ENCODE measurements around the gene AKR1A1.
"Not testable (repeated sequence)": the region's sequence is repeated elsewhere in the genome, so short reads cannot be mapped to it uniquely, and the experiment has no call there.

Gene AKR1A1

GRCh38 chr1:45523975-45524374 is 26.7 kb upstream of the AKR1A1 start:
- FAIRE-seq, result not testable (repeated sequence)

DNA sequence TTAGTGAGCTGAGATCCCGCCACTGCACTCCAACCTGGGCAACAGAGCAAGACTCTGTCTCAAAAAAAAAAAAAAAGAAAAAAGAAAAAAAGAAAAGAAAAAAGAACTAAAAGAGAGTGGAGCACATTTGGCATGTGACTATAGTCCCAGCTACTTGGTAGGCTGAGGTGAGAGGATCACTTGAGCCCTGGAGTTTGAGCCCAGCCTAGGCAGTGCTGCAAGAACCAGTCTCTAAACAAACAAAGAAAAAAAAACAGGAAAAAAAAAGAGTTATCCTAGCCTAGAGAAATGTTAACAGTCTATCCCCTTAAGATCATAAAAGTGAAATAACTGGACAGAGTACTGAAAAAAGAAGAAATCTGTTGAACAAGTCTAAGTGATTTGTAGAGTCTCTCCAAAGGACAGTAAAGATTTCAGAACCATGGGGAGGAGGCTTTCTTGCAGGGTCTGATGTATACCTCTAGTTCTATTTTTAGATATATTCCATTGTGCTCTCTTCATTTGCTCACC is 24.4 kb upstream of the AKR1A1 start:
- FAIRE-seq, result no peak

DNA sequence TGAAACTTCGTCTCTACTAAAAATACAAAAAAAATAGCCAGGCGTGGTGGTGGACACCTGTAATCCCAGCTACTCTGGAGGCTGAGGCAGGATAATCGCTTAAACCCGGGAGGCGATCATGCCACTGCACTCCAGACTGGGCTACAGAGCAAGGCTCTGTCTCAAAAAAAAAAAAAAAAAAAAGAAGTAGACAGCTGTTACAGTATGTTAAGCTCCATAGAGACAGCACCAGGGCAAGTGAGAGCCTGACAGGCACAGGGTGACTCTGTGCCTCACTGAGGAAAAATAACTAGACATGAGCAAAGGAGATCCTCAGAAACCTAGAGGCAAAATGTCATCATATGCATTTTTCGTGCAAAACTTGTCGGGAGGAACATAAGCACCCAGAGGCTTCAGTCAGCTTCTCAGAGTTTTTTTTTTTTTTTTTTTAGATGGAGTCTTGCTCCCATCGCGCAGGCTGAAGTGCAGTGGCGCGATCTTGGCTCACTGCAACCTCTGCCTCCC is 19.9 kb upstream of the AKR1A1 start:
- FAIRE-seq, result no peak

DNA sequence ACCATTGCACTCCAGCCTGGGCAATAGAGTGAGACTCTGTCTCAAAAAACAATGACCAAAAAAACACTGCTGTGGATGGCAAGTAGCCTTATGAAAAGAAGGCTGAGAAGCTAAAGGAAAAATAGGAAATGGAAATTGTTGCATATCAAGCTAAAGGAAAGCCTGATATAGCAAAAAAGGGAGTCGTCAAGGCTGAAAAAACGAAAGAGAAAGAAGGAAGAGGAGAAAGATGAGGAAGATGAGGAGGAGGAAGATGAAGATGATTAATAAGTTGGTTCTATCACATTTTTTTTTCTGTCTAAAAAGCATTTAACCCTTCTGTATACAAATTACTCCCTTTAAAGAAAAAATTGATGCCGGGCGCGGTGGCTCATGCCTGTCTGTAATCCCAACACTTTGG is 18.8 kb upstream of the AKR1A1 start:
- FAIRE-seq, result no peak

DNA sequence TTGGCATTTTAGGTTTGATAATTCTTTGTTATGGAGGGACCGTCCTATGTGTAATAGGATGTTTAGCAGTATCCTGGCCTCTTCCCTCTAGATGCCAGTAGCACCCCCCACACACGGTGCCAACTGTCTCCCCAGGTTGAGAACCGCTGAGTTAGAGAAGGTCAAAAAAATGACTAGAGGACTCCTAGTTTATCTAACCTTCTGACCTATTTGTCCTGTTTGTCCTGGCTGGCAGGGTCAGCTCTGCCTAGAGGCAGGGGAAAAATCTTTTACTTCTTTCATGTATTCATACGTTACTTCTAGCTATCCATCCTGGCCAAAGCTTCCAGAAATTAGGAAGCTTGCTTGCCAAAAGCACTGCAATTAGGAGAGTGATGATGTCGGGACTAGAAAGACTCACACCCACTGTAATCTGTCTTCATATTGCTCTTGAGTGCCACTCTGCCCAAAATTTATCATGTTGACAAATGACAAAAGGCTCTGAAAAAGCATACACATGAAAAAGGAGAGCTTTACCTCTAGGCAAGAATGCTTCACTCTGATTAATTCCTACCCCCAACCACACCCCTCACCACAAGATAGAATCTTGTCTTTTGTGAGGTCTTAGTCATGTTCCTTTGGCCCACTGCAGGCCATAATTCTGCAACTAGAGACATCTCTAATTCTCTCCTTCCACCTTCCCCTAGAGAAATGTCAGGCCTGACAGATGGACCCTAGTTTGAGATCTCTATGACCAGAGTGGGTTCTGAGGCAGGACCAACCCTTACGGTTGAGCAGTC is 14.4 kb upstream of the AKR1A1 start:
- FAIRE-seq, result no peak

GRCh38 chr1:45536886-45537285 is 13.7 kb upstream of the AKR1A1 start:
- FAIRE-seq, result no peak

GRCh38 chr1:45541193-45541592 is 9.4 kb upstream of the AKR1A1 start:
- FAIRE-seq, result no peak

- no peak for FAIRE-seq
Observed at GRCh38 chr1:45542591-45542990, 8.0 kb upstream of the AKR1A1 start.

DNA sequence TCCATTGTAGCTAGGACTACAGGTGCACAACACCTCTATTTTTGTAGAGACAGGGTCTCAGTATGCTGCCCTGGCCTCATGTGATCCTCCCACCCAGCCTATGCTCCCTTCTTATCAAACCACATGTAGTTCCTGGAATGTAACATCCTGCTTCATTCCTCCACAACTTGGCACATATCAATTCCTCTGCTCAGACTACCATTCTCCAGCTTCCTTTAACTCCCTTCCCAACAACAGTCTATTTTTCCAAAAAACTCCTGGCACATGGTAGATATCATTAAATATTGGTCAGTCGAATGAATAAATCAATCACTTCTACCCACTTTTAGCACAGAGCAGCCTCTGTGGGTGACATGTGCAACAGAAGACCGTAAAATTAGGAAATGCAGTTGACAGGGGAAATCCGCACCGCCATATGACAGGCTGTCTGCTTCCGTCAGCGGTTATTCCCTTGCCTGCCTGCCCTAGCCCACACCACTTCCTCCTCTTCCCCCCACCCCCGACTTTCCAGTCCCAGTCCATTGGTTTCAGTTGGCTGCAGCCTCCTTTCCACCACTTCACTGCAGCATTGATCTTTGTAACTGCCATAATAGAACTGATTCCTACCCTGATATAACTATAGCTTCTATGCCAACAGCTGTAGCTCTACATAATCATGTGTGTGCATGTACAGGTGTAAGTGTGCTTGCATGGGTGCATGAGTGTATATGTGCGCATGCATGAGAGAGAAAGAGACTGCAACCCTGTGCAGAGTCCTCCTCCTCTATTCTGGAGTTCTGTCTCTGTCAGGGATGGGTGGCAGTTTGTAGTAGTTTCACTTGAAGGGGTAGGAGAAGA is 6.8 kb upstream of the AKR1A1 start:
- FAIRE-seq, result no peak

DNA sequence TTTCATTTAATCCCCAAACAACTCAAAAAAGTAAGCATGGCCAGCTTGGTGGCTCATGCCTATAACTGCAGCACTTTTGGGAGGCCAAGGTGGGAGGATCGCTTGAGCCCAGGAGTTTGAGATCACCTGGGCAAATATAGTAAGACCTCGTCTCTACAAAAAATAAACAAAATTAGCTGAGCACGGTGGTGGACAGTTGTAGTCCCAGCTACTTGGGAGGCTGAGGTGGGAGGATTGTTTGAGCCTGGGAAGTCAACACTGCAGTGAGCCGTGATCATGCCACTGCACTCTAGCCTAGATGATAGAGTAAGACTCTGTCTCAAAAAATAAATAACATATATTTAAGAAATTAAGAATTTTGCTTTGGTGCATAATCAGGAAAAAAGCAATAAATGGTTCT is 6.1 kb upstream of the AKR1A1 start:
- no peak for FAIRE-seq

DNA sequence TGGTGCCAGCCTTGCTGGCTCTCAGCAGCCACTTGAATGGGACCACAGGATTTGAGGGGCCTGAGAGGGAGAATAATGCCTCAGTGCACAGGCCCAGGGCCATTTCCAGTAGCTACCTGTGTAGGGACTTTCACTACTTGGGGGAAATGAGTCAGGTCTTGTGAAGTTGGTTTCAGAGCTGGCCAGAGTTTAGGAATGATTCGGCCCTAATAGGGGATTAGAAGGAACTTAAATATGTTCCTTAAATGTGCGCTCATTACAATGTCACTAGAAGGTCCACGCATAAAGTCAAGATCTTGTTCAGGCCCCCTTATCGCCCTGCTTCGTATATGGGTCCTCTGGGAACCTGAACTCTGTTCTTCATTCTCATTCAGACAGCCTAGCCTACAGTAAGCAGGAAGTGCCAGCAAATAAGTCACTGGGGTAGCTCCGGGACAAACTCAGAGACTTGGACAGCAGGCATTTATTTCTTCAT is 5.6 kb upstream of the AKR1A1 start:
- no peak for FAIRE-seq

DNA sequence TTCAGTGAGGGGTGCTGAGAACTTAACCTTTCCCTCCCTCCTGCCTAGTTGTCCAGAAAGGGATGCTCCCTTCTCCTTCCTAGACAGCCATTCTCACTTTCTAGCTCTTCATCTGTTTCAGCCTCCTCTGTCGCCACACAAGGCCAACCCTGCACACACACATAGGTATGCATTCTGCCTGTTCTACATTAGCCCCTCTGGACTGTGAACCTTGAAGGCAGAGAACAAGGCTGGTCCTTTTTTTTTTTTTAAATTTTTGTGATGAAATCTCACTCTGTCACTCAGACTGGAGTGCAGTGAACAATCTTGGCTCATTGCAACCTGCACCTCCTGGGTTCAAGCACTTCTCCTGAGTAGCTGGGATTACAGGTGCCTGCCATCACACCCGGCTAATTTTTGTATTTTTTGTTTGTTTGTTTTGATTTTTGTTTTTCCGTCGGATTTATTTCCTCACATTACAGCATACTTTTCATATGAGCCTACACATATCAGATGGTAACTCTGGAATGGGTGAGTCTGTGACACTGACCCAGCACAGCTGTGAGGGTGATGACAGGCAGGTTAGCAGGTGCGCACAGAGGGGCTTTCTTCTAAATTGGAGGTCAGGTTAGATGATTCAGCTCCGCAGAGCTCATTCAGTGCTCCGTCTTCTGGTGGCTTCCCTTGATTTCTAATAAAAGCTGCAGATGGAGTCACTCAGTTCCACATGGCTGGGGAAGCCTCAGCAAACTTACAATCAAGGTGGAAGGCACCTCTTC is 4.9 kb upstream of the AKR1A1 start:
- FAIRE-seq, result no peak

DNA sequence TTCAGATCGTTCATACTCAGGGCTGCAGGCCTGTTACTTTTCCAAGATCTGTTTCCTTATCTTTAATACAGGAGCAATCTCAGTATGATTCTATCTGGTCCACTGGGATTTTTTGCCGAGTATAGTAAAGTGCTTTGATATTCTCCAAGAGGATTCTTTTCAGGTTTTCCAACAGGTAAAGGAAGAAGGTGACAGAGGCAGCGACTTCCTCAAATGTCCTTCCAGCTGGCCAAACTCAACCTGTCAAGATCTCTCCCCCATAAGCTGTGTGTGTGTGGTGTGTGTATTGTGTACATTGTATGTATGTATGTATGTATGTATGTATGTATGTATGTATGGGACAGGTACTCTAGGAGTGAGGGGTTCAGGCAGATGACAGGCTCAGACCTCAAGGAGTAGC is 1.1 kb downstream of the AKR1A1 start:
- FAIRE-seq, result no peak

- no peak for FAIRE-seq
Observed at GRCh38 chr1:45552331-45552730, 1.7 kb downstream of the AKR1A1 start.

GRCh38 chr1:45554198-45554597 is 3.6 kb downstream of the AKR1A1 start:
- no peak for FAIRE-seq

GRCh38 chr1:45557422-45557944 is 6.9 kb downstream of the AKR1A1 start:
- no peak for FAIRE-seq

DNA sequence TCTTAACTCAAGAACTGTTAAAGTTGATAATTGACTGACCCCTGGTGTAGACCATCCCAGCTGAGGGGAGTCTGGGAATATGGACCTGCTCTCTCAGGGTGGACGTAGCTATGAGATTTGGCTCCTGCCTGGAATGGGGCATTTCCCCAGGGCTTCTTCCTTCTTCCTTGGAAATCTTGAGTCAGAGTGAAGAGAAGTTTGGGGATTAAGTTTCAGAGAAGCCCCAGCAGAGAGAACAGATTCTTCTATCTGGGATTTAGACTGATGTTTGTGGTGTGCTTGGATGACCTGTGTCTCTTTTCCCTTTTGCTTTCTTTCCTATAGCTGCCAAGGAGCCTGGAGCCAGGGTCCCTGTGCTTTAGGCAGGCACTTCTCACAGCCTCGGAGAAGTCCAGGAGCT is 13.2 kb downstream of the AKR1A1 start:
- FAIRE-seq, result no peak

DNA sequence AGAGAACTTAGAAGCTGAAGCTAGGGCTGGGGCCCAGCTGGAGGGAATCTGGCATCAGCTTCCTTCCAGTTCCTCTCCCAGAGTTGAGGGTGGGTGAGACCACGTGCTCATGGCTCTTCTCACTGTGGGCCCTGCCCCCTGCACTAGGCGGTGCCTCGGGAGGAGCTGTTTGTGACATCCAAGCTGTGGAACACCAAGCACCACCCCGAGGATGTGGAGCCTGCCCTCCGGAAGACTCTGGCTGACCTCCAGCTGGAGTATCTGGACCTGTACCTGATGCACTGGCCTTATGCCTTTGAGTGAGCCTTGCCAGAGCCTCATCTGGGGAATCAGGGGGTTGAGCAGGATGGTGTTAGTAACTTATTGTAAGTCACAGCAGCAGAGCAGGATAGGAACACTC is 16.1 kb downstream of the AKR1A1 start:
- no peak for FAIRE-seq

GRCh38 chr1:45567911-45568310 is 17.3 kb downstream of the AKR1A1 start:
- FAIRE-seq, result no peak

- FAIRE-seq, result no peak
Observed at GRCh38 chr1:45568421-45568820, 17.8 kb downstream of the AKR1A1 start.

DNA sequence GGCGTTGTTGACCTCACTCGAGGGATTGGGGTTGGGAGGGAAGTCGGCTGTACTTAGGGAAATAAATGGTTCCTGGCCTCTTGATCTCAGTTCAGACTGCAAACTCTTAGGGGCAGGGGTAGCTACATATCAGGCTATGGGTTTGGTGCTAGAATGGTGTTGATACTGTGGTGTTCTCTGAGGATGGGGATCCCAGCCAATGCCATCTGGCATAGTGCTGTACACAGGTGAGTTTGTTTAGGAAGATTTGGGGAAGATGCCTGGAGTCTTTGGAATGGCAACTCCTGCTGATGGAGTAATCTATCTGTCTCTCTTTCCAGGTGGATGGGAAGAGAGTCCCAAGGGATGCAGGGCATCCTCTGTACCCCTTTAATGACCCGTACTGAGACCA is 18.9 kb downstream of the AKR1A1 start:
- FAIRE-seq, result no peak

- FAIRE-seq, result peak; percentile 17
Observed at GRCh38 chr1:45569962-45570581, 19.4 kb downstream of the AKR1A1 start.

All from G401.6 (cell line).